ENCODE measurements around the gene OPCML. TPM values are rescaled to one million over a fixed set of nuclear protein-coding genes. Genes with fewer than 3 reads are reported as not detected.

The OPCML gene
- total RNA-seq, 2 donors from 2014 or later, result not detected

GRCh38 chr11:132993991-132994502, 538.3 kb downstream of the OPCML start:
- Mint-ChIP-seq H3K27me3 (peaks cover 0 to 11% of the 10 kb centered on the region in 2 donors), H3K4me3 (no peak overlapping the region), H3K9me3 (no peaks in the 10 kb centered on the region), H3K36me3 (no peaks in the 10 kb centered on the region), H3K4me1 (ENCODE audit: low read depth in 2 of 2) (no peaks in the 10 kb centered on the region), H3K27ac (no peak overlapping the region)
- ATAC-seq (no peak), DNase-seq (ENCODE audit: low spot score) (no peak)

GRCh38 chr11:132992838-132993631, 539.3 kb downstream of the OPCML start:
- ATAC-seq (no peak), DNase-seq (ENCODE audit: low spot score) (no peak)
- Mint-ChIP-seq H3K27me3 (peaks cover 0 to 11% of the 10 kb centered on the region in 2 donors), H3K27ac (no peak overlapping the region), H3K9me3 (no peaks in the 10 kb centered on the region), H3K4me3 (no peak overlapping the region), H3K36me3 (no peaks in the 10 kb centered on the region), H3K4me1 (ENCODE audit: low read depth in 2 of 2) (no peaks in the 10 kb centered on the region)

GRCh38 chr11:132988411-132988810, 543.9 kb downstream of the OPCML start:
- H3K27me3 Mint-ChIP-seq, result peaks cover 0 to 5% of the 10 kb centered on the region in 2 donors

GRCh38 chr11:132987936-132988335, 544.4 kb downstream of the OPCML start:
- DNase-seq (ENCODE audit: low spot score) (no peak), ATAC-seq (no peak)
- no peak overlapping the region for H3K27ac Mint-ChIP-seq
- H3K27me3 Mint-ChIP-seq, result peaks cover 0 to 3% of the 10 kb centered on the region in 2 donors
- no peaks in the 10 kb centered on the region for H3K4me1 Mint-ChIP-seq (ENCODE audit: low read depth in 2 of 2)
- peaks cover 8% of the 10 kb centered on the region for H3K9me3 Mint-ChIP-seq
- H3K4me3 Mint-ChIP-seq, result no peak overlapping the region
- H3K36me3 Mint-ChIP-seq, result no peaks in the 10 kb centered on the region

More at GRCh38 chr11:132988411-132988810, 543.9 kb downstream of the OPCML start:
- Mint-ChIP-seq H3K4me1 (ENCODE audit: low read depth in 2 of 2) (no peaks in the 10 kb centered on the region), H3K4me3 (no peak overlapping the region), H3K36me3 (no peaks in the 10 kb centered on the region), H3K27ac (no peak overlapping the region), H3K9me3 (peaks cover 8% of the 10 kb centered on the region)
- DNase-seq (ENCODE audit: low spot score) (no peak), ATAC-seq (no peak)

- Mint-ChIP-seq H3K36me3 (no peaks in the 10 kb centered on the region), H3K27ac (no peak overlapping the region), H3K9me3 (peaks cover 11% of the 10 kb centered on the region), H3K27me3 (no peaks in the 10 kb centered on the region), H3K4me1 (ENCODE audit: low read depth in 2 of 2) (no peaks in the 10 kb centered on the region), H3K4me3 (no peak overlapping the region)
- DNase-seq (ENCODE audit: low spot score) (no peak), ATAC-seq (no peak)
Observed at GRCh38 chr11:132983641-132983978, 548.7 kb downstream of the OPCML start.

- Mint-ChIP-seq H3K27me3 (no peaks in the 10 kb centered on the region), H3K27ac (no peak overlapping the region), H3K4me1 (ENCODE audit: low read depth in 2 of 2) (no peaks in the 10 kb centered on the region), H3K4me3 (no peak overlapping the region), H3K9me3 (peaks cover 11% of the 10 kb centered on the region), H3K36me3 (no peaks in the 10 kb centered on the region)
- no peak for ATAC-seq
- no peak for DNase-seq (ENCODE audit: low spot score)
Observed at GRCh38 chr11:132982772-132983640, 549.3 kb downstream of the OPCML start.

- ATAC-seq (no peak), DNase-seq (ENCODE audit: low spot score) (no peak)
- H3K4me3 Mint-ChIP-seq, result no peak overlapping the region
- H3K27me3 Mint-ChIP-seq, result no peaks in the 10 kb centered on the region
- H3K4me1 Mint-ChIP-seq (ENCODE audit: low read depth in 2 of 2), result no peaks in the 10 kb centered on the region
- no peaks in the 10 kb centered on the region for H3K36me3 Mint-ChIP-seq
- peaks cover 8% of the 10 kb centered on the region for H3K9me3 Mint-ChIP-seq
- no peak overlapping the region for H3K27ac Mint-ChIP-seq
Observed at GRCh38 chr11:132981131-132981956, 551.0 kb downstream of the OPCML start.

- H3K4me1 Mint-ChIP-seq (ENCODE audit: low read depth in 2 of 2), result no peaks in the 10 kb centered on the region
Observed at GRCh38 chr11:132980670-132981069, 551.6 kb downstream of the OPCML start.

GRCh38 chr11:132977746-132978145, 554.6 kb downstream of the OPCML start:
- H3K4me1 Mint-ChIP-seq (ENCODE audit: low read depth in 2 of 2), result no peaks in the 10 kb centered on the region
- no peak overlapping the region for H3K27ac Mint-ChIP-seq
- no peaks in the 10 kb centered on the region for H3K36me3 Mint-ChIP-seq
- ATAC-seq (no peak), DNase-seq (ENCODE audit: low spot score) (no peak)
- peaks cover 11% of the 10 kb centered on the region for H3K9me3 Mint-ChIP-seq
- H3K4me3 Mint-ChIP-seq, result no peak overlapping the region
- no peaks in the 10 kb centered on the region for H3K27me3 Mint-ChIP-seq

More at GRCh38 chr11:132980670-132981069, 551.6 kb downstream of the OPCML start:
- Mint-ChIP-seq H3K27me3 (no peaks in the 10 kb centered on the region), H3K36me3 (no peaks in the 10 kb centered on the region), H3K9me3 (peaks cover 6% of the 10 kb centered on the region), H3K4me3 (no peak overlapping the region), H3K27ac (no peak overlapping the region)
- ATAC-seq, result no peak
- DNase-seq (ENCODE audit: low spot score), result no peak

- Mint-ChIP-seq H3K27ac (no peak overlapping the region), H3K9me3 (peaks cover 11% of the 10 kb centered on the region), H3K27me3 (no peaks in the 10 kb centered on the region), H3K36me3 (no peaks in the 10 kb centered on the region), H3K4me3 (no peak overlapping the region), H3K4me1 (ENCODE audit: low read depth in 2 of 2) (no peaks in the 10 kb centered on the region)
- ATAC-seq, result no peak
- no peak for DNase-seq (ENCODE audit: low spot score)
Observed at GRCh38 chr11:132977241-132977640, 555.1 kb downstream of the OPCML start.

GRCh38 chr11:132976115-132976514, 556.2 kb downstream of the OPCML start:
- H3K27ac Mint-ChIP-seq, result no peak overlapping the region

GRCh38 chr11:132973686-132974085, 558.6 kb downstream of the OPCML start:
- Mint-ChIP-seq H3K36me3 (no peaks in the 10 kb centered on the region), H3K4me3 (no peak overlapping the region), H3K27ac (no peak overlapping the region), H3K4me1 (ENCODE audit: low read depth in 2 of 2) (no peaks in the 10 kb centered on the region), H3K27me3 (no peaks in the 10 kb centered on the region), H3K9me3 (peaks cover 12% of the 10 kb centered on the region)
- DNase-seq (ENCODE audit: low spot score) (no peak), ATAC-seq (no peak)

More at GRCh38 chr11:132976115-132976514, 556.2 kb downstream of the OPCML start:
- Mint-ChIP-seq H3K27me3 (no peaks in the 10 kb centered on the region), H3K4me3 (no peak overlapping the region), H3K36me3 (no peaks in the 10 kb centered on the region), H3K9me3 (peaks cover 11% of the 10 kb centered on the region), H3K4me1 (ENCODE audit: low read depth in 2 of 2) (no peaks in the 10 kb centered on the region)
- DNase-seq (ENCODE audit: low spot score) (no peak), ATAC-seq (no peak)

GRCh38 chr11:132972565-132972964, 559.7 kb downstream of the OPCML start:
- ATAC-seq (no peak), DNase-seq (ENCODE audit: low spot score) (no peak)
- Mint-ChIP-seq H3K27ac (no peak overlapping the region), H3K27me3 (no peaks in the 10 kb centered on the region), H3K4me3 (no peak overlapping the region), H3K36me3 (no peaks in the 10 kb centered on the region), H3K9me3 (peaks cover 12% of the 10 kb centered on the region), H3K4me1 (ENCODE audit: low read depth in 2 of 2) (no peaks in the 10 kb centered on the region)
